Panc1 (cell line): Measurements from ENCODE around the gene NDST1. TPM values are rescaled to one million over a fixed set of nuclear protein-coding genes. Genes with fewer than 3 reads are reported as not detected.

ENCODE experiments used
- ATAC-seq: fragments of 200-7000 bp; cut with Tn5 transposase; 2 replicates; pipeline ENCODE4 v1.9.1; 2020; ENCODE audit warnings: mild to moderate bottlenecking, moderate library complexity
- BruUV-seq: library from RNA; stranded (reverse); fragments of 400-500 nt; replicated peaks from 2 replicates; lab custom pipeline; 2021; lab: Mats Ljungman, UMichigan
- CTCF ChIA-PET: fragments of 300-600 bp; sonication (Branson Sonifier 250); formaldehyde crosslinking; loops from one replicate; lab custom pipeline; 2022; ENCODE audit warnings: antibody characterized with exemption; lab: Charles Lee
- POLR2A ChIA-PET: fragments of 300-600 bp; sonication (Branson Sonifier 250); formaldehyde crosslinking; loops from one replicate; lab custom pipeline; 2022; ENCODE audit warnings: antibody characterized with exemption; lab: Charles Lee
- DNase-seq: peaks from one replicate; pipeline ENCODE4 v3.0.0-alpha.2; 2010; ENCODE audit warnings: low read depth, low spot score
- H3K27ac ChIP-seq: 2 replicates; pipeline ENCODE4 v1.5.1; 2011; ENCODE audit warnings: mild to moderate bottlenecking, low read length, inconsistent platforms
- H3K27me3 ChIP-seq: fragments of 200-500 bp; sonication (Bioruptor generic); 2 replicates; pipeline ENCODE4 v1.6.0; 2014; ENCODE audit warnings: low read length, inconsistent platforms; ENCODE audit not compliant: control insufficient read depth, insufficient read depth
- H3K36me3 ChIP-seq: fragments of 200-500 bp; sonication (Bioruptor generic); 2 replicates; pipeline ENCODE4 v1.5.1; 2014; ENCODE audit warnings: inconsistent platforms, mild to moderate bottlenecking, low read length, moderate library complexity; ENCODE audit not compliant: control insufficient read depth, insufficient read depth
- H3K4me1 ChIP-seq: 2 replicates; pipeline ENCODE4 v1.5.1; 2011; ENCODE audit warnings: inconsistent platforms, mild to moderate bottlenecking, low read length, moderate library complexity; ENCODE audit not compliant: control insufficient read depth, insufficient read depth
- H3K4me3 ChIP-seq, 2 experiments: 2 replicates each; pipeline ENCODE4 v1.5.1; 2011 to 2012; ENCODE audit warnings: low read depth in 2 of 2, low read length in 2 of 2, mild to moderate bottlenecking in 2 of 2, inconsistent platforms in 1 of 2, moderate library complexity in 1 of 2
- H3K9me3 ChIP-seq: fragments of 200-500 bp; sonication (Bioruptor generic); 2 replicates; pipeline ENCODE4 v1.5.1; 2014; ENCODE audit warnings: low read depth, mild to moderate bottlenecking, inconsistent platforms, low read length, moderate library complexity; ENCODE audit not compliant: control insufficient read depth, insufficient read depth
- CTCF ChIP-seq: fragments of 450-650 bp; IDR thresholded peaks from 2 replicates; pipeline ENCODE4 v1.5.1; 2017; ENCODE audit warnings: mild to moderate bottlenecking
- POLR2AphosphoS5 ChIP-seq: IDR thresholded peaks from 2 replicates; pipeline ENCODE4 v1.6.1; 2012; ENCODE audit warnings: mild to moderate bottlenecking, low read depth, low read length, moderate library complexity
- REST ChIP-seq, 2 experiments: IDR thresholded peaks; 2 replicates each; pipeline ENCODE4 v1.6.1; 2011 to 2012; ENCODE audit warnings: low read depth in 2 of 2, control low read depth in 1 of 2, low read length in 1 of 2, mild to moderate bottlenecking in 1 of 2, moderate library complexity in 1 of 2; ENCODE audit not compliant: insufficient read depth in 1 of 2
- SIN3A ChIP-seq: IDR thresholded peaks from 2 replicates; pipeline ENCODE4 v1.6.1; 2012; ENCODE audit warnings: low read depth, mild to moderate bottlenecking, low read length, moderate library complexity, borderline replicate concordance; ENCODE audit not compliant: insufficient read depth
- TCF7L2 ChIP-seq: IDR thresholded peaks from 2 replicates; pipeline ENCODE4 v1.6.1; 2011; ENCODE audit warnings: mild to moderate bottlenecking, low read depth, low read length, inconsistent platforms
- in situ Hi-C: cut with HindIII; loops from 2 replicates; pipeline ENCODE4 v1.10.0; 2016; ENCODE audit warnings: low sequenced_read_pairs, low pct_unique_long_range_greater_than_20kb
- intact Hi-C: fragments of 100-400 bp; cut with micrococcal nuclease; formaldehyde crosslinking; loops from one replicate; pipeline ENCODE4 v1.10.0; 2022; ENCODE audit not compliant: unreplicated experiment
- total RNA-seq: library from RNA; stranded (reverse); gene quantifications from one replicate; pipeline ENCODE4 v1.2.1, GENCODE V29; 2021; ENCODE audit not compliant: unreplicated experiment

Gene NDST1
- total RNA-seq, 1 experiment from 2014 or later = 142 TPM

- Histone ChIP-seq H3K27me3 (no peaks in the 10 kb centered on the region), H3K4me1 (peaks cover 75% of the 10 kb centered on the region), H3K36me3 (no peaks in the 10 kb centered on the region), H3K4me3 (no peak overlapping the region), H3K27ac (peak overlapping the region; percentile 93), H3K9me3 (no peaks in the 10 kb centered on the region)
- in situ Hi-C loops (no loop called here), intact Hi-C loops (no loop called here)
- ChIA-PET CTCF (no interaction called here), POLR2A (no interaction called here)
- DNase-seq = no peak
- no peak for ATAC-seq
- BruUV-seq = TSS peak; percentile 16
- TF ChIP-seq TCF7L2 = no peak
- no peak for TF ChIP-seq CTCF
- no peak for TF ChIP-seq POLR2AphosphoS5
- no peak for TF ChIP-seq REST (IDR thresholded peaks at IDR 0.05; ENCODE audit: insufficient read depth in 1 of 2, low read depth in 2 of 2, low read length in 1 of 2)
- TF ChIP-seq SIN3A = no peak
These were observed 11.8 kb upstream of the NDST1 start for GRCh38 chr5:150496098-150496497.

GRCh38 chr5:150496534-150496933 lies 11.4 kb upstream of the NDST1 start:
- TF ChIP-seq TCF7L2 (no peak), REST (IDR thresholded peaks at IDR 0.05; ENCODE audit: insufficient read depth in 1 of 2, low read depth in 2 of 2, low read length in 1 of 2) (no peak), POLR2AphosphoS5 (no peak), SIN3A (no peak), CTCF (no peak)
- Histone ChIP-seq H3K36me3 (no peaks in the 10 kb centered on the region), H3K27me3 (no peaks in the 10 kb centered on the region), H3K4me1 (peaks cover 75% of the 10 kb centered on the region), H3K9me3 (no peaks in the 10 kb centered on the region), H3K27ac (peak overlapping the region; percentile 93), H3K4me3 (no peak overlapping the region)
- no peak for ATAC-seq
- POLR2A ChIA-PET = no interaction called here
- CTCF ChIA-PET = no interaction called here
- intact Hi-C loops = no loop called here
- in situ Hi-C loops = no loop called here
- no peak for DNase-seq
- BruUV-seq = no TSS peak
